ENCODE measurements around the gene YLPM1. TPM values are rescaled to one million over a fixed set of nuclear protein-coding genes. Genes with fewer than 3 reads are reported as not detected.

YLPM1 gene
- polyA plus RNA-seq, 3 donors: 2.9 to 19.2 (median 6.2) TPM

Other genes starting within 250 kb of the YLPM1 start
- under 1 TPM; 0.04 to 0.24 (median 0.11) TPM for gene LTBP2, start 151.1 kb upstream of the YLPM1 start, polyA plus RNA-seq
- 10 to 100 TPM; 12.5 to 23.3 (median 20.0) TPM for gene AREL1, start 50.2 kb upstream of the YLPM1 start, polyA plus RNA-seq
- 10 to 100 TPM; 14.8 to 22.6 (median 17.5) TPM for gene FCF1, start 50.2 kb upstream of the YLPM1 start, polyA plus RNA-seq
- gene PROX2, start 112.8 kb downstream of the YLPM1 start, polyA plus RNA-seq: under 1 TPM in 1 of 3 donors, not detected in 2; 0.03 TPM
- 10 to 100 TPM in 1 of 3 donors, 1 to 10 TPM in 2; 6.7 to 76.5 (median 7.3) TPM for gene DLST, start 118.6 kb downstream of the YLPM1 start, polyA plus RNA-seq
- under 1 TPM in 1 of 3 donors, not detected in 2; 0.13 TPM for gene RPS6KL1, start 159.9 kb downstream of the YLPM1 start, polyA plus RNA-seq
- gene PGF, start 192.3 kb downstream of the YLPM1 start, polyA plus RNA-seq: under 1 TPM in 1 of 3 donors, not detected in 2; 0.03 TPM
- 10 to 100 TPM; 20.8 to 26.3 (median 23.9) TPM for gene EIF2B2, start 239.6 kb downstream of the YLPM1 start, polyA plus RNA-seq